MV-4-11 (cell line): ENCODE measurements around the gene TRIM7.
"Not testable (repeated sequence)": the region's sequence is repeated elsewhere in the genome, so short reads cannot be mapped to it uniquely, and the experiment has no call there.

ENCODE experiments used
- DNase-seq: peaks from one replicate; lab custom pipeline; 2025; lab: John Stamatoyannopoulos, UW

TRIM7 gene

DNA sequence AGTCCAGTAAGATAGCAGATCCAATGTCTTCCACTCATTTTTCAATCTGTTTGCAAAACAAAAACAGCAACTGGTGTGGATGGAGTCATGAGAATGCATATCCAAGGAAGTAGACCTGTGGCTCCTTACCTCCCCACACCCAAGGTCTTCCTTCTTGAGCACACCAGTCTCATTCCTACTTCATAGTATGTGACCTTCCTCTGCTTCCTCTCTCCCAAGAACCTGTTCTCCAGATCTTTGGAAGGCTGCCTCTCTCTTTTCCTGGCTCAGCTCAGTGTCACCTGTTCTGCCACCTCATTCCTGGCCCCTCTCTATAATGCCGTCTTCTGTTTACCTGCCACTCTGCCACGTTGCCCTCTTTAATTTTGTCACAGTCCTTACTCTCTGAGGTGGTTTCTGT, 7.9 kb upstream of the TRIM7 start:
- no peak for DNase-seq

DNA sequence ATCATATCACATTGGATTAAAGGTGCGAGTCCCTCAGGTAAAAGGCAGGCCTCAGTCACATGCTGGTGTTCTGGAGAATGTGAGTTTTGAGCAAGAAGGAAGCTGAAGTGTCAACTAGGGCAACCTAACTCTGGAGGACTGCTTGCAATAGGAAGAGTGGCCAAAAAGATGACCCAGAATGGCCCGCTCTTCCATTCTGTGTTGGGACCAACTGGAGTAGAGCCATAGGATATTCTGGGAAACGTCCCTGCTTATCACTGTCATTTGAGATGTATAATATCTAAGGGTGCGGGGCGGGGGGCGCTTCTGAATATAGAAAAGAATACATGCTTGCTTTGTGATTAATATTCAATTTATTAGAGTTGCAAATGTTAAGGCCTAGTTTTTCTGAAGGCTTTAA, 7.1 kb upstream of the TRIM7 start:
- DNase-seq = no peak

DNA sequence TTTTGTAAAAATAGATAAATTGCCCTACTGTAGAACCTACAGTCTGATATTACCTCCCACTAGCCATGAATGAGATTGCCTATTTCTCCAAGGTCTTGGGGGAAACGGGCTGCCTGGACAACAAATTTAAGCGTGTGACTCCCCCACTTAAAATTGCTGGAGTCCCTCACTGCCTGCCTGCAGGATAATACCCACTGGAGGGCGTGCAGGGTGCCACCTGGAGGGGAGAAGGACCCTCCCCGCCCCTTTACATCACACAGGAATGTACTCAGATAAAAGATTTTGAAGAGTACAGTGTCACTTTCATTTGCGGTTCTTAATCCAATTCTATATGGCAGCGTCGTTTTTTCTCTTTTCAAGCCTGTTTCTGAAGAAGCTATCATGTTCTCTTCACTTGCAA, 6.2 kb upstream of the TRIM7 start:
- no peak for DNase-seq

DNA sequence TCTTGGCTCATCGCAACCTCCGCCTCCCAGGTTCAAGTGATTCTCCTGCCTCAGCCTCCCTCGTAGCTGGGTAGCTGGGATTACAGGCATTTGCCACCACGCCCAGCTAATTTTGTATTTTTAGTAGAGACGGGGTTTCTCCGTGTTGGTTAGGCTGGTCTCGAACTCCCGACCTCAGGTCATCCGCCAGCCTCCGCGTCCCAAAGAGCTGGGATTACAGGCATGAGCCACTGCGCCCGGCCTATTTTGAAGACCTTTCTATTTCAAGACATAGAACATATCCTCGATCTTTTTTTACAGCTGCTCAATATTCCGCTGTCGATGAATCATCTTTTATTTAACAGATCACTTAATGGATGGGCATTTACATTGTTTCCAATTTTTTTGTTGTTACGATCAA, 5.7 kb upstream of the TRIM7 start:
- not testable (repeated sequence) for DNase-seq

DNA sequence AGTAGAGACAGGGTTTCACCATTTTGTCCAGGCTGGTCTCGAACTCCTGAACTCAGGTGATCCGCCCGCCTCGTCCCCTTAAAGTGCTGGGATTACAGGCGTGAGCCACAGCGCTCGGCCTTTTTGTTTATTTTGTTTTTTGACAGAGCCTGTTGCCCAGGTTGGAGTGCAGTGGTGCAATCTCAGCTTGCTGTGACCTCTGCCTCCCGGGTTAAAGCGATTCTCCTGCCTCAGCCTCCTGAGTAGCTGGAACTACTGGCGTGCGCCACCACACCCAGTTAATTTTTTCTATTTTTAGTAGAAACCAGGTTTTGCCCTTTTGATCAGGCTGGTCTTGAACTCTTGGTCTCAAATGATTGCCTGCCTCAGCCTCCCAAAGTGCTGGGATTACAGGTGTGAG, 5.2 kb upstream of the TRIM7 start:
- DNase-seq = not testable (repeated sequence)

DNA sequence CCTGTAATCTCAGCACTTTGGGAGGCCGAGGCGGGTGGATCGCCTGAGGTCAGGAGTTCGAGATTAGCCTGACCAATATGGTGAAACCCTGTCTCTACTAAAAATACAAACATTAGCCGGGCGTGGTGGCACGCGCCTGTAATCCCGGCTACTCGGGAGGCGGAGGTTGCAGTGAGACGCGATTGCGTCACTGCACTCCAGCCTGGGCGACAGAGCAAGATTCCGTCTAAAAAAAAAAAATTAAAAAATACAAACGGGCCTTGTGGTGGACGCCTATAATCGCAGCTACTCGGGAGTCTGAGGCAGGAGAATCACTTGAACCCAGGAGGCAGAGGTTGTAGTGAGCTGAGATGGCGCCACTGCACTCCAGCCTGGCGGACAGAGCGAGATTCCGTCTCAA, 4.0 kb upstream of the TRIM7 start:
- not testable (repeated sequence) for DNase-seq

DNA sequence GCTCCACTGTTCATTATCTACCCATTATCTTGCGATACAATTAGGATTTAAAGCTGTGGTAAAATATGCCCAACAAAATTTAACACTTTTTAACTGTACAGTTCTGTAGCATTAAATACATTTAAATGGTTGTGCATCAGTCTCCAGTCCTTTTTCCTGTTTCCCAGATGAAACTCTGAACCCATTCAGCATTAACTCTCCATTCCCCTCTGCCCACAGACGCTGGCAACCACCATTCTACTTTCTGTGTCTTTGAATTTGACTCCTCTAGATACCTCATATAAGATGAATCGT, 2.9 kb upstream of the TRIM7 start:
- no peak for DNase-seq

DNA sequence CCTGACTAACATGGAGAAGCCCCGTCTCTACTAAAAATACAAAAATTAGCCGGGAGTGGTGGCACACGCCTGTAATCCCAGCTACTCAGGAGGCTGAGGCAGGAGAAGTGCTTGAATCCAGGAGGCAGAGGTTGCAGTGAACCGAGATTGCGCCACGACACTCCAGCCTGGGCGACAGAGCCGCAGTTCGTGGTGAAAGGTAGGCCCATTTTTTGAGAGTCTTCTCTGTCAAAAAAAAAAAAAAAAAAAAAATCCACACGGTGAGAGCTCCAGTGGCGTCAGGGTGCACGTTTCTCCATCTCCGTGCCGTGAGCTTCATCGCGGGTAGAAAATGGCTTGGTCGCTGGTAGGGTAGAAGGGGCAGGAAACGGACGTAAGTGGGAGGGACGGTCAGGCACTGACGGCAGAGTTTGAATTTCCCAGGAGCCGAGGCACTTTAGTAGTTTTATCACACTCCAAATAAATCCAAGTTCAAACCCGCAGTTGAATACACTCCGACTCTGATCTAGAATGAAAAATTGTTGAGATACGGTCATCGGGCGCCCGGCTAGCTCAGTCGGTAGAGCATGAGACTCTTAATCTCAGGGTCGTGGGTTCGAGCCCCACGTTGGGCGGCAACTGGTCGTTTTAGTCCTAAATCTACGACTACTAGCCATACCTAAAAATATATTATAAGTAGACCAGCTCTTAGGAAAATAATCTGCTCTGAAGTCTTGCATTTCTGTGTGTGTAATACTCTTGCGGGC, 2.4 kb upstream of the TRIM7 start:
- no peak for DNase-seq

DNA sequence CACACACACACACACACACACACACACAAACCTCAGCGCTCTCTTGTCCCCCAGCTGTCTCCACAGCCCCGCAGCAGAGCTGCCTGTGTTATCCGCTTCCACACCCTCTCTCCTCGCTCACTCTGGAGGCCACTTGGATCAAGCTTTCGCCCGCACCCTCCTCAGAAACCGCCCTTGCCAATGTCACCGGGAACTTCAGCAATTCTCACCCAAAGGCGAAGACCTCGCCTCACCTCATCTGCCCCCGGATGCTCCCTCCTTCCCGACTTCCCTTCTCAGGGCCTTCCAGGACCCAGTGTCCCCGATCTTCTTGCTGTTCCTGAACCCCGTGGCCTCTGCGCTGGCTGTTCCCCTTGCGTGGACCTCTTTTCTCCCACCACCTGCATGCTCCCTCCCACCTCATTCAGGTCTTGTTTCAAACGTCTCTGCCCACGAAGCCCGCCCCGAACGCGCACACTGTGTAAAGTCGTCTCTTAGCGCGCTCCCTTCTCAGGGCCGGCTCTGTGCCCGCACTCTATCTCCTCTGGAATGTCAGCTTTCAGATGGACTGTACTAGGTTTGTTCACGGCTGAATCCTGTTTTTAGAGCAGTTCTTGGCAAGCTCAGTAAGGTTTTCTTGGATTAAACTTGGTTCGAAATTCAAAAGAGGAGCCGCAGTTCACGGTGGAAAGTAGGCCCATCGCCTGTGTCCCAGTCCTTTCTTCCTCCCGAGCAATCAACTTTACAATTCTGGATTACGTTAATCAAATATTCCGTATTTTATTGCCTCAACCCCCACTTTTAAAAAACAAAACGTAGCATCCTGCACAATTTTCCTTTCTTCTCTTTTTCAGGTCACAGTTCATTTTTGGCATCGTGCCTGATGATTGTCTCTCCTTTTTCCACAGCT, 1.0 kb upstream of the TRIM7 start:
- no peak for DNase-seq

DNA sequence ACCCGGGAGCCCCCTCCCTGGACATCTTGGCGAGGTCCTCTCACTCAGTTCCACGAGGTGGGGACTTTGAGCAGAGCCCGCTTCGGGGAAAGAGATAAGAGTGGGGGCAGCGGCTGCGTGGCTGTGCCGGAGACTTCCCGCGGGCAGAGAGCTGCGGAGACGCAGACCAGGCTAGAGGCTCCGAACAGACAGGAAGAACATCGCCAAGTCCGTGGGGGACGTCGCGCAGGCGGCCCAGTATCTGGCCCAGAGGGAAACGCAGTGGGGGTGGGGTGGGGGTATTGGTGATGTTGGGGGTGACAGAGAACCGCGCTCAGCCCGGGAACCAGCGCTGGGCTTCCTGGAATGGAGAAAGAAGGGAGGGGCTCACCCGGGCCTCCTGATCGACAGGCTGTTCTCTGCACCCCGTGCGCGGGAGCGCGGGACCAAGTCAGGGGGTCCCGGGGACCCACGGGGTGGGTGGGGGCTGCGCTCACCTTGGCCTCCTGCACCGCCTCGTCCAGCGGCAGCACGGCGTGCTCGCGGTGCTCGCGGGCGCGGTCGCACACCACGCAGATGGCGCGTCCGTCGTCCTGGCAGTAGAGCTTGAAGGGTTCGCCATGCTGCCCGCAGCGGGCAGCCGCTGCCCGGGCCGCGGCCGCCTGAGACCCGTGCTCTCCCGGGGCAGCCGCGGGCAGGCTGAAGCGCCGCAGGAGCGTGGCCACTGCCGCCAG, 727 bp downstream of the TRIM7 start:
- no peak for DNase-seq

DNA sequence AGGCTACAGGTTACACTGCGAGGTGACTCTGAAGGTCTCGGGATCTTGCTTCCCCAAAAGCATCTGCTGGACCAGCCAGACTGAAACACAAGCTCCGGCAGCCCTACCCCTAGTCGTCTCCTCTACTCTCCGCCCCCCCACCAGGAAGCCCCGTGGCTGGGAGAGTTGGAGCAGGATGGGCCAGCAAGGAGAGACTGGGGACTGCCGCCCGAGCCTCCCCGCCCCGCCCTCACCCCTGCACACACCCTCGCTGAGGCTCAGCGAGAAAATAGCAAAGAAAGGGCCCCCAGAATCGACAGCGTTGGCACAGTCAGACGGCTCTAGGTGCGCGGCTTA, 1.3 kb downstream of the TRIM7 start:
- no peak for DNase-seq

DNA sequence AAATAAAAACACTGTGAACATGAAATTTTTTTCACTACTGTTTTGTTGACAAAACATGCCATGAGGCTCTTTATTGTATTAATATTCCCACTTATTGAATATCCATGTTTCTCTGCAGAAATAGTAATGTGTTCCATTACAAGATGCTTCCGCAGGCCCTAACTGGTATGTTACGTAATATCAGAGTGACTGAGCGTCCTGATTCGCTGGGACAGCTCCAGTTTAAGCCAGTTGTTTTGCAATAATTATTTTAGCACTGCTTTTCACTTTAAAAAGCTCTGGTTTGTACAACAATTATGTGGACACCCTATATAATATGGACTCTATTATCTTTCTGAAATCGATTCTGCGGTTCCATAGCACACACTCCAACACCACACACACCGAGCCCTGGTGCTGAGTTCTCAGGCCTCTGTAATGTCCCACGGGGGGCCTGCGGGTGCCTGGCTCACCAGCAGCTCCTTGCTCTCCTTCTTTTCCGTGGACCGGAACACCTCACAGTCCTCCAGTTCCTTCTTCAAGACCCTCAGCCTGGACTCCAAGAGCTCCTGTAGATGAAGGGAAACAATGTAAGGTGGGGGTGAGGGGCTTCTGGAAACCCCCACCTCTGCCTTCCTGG, 1.8 kb downstream of the TRIM7 start:
- DNase-seq = no peak

DNA sequence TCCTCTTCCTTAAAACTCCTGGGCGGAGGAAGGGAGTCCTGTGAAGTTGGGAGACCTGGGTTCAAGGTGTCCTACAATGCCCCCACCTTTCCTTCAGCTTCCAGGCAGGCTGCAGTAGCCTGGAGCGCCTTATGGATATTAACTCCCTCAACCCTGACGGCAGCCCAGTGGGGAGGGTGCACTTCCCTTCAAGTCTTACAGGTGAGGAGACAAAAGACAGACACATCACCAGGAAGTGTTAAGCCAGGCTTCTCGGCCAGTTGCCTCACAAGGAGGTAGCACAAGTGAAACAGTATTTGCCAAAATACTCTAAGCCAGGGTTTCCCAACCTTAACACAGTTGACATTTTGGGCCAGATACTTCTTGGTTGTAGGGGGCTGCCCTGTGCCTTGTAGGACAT, 4.2 kb downstream of the TRIM7 start:
- no peak for DNase-seq

DNA sequence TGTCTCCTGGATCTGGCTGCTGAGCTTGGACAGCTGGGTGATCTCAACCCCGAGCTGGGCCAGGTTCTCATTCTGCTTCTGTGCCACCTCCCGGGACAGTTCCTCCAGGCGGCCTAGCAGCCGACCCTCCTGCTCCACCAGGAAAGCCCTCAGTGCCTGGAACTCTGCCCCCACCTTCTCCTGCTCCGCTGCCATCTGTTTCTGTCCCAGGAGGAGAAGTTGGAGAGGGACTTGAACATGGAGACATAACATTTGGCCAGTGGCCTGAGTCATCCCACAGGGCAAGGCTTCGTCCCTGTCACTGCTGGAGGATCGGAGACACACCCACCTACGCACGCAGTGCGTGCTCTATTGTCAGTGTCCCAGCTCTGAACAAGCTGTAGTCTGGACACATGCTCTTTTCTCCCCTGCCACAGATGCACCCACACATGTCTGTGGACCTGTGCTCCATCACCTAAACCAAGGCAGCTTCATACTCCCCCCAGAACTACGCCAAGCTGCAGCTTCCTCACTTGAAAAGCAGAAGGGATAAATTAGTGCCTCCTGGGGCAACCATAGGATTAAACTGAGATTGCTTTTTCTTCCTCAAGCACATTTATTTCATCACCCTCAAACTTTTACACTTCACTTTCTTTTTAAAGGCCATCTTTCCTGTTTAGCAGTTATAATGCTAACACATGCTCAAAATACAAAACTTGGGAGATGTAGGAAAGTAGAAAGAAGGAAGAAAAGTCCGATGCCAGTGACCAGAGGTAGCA, 4.9 kb downstream of the TRIM7 start:
- DNase-seq = no peak

DNA sequence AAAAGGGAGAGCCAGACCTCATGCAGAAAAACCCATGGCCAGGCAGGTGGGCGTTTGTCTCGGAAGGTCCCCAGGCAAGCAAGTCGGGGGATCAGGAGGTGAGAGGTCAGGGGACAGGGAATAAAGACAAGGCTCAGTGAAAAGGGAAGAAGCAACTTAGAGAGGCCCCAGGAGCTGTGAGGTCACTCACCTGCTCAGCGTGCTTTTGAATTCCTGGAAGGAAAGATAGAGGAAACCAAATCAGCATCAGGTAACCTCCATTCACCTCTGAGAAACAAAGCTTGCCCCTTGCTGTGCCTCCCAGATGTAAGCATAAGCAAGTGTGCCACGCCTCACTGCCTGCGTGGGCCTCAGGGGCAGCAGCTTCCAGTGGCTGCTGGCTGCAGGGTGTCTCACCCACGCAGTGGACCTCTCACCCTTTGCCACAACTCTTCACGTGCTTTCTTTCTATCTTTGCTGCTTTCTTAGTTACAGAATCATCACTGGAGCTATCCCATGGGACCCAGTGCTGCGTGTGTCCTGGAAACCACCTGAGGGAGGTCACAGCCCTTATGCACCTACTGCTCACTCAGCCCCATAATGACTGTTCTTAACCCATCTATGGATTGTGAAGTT, 6.0 kb downstream of the TRIM7 start:
- DNase-seq = no peak

DNA sequence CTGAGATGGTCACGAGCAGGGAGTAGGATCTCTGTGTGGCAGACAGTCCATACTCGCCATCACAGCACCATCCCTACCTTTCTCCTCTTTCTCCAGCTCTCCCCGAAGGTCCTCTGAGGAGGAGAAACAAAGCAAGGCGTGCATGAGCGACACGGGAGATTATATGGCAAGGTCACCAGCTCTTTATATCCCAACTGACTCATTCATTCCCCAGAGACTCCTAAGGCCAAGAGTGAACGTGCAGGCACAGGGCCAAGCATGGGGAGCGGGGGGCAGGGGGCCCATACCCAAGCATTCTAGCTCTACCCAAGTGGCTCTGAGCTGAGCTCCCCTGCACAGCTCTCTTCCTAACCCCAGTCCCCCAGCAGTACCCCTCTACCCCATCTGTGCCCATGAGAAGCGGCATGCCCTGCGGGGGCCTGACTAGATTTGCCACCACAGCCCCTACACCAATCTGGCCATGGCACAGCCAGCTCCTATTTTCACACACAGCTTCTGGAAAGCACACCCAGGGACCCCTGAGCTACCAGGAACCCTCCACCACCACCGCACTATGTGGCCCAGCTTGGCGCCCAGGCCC, 6.8 kb downstream of the TRIM7 start:
- DNase-seq = no peak

DNA sequence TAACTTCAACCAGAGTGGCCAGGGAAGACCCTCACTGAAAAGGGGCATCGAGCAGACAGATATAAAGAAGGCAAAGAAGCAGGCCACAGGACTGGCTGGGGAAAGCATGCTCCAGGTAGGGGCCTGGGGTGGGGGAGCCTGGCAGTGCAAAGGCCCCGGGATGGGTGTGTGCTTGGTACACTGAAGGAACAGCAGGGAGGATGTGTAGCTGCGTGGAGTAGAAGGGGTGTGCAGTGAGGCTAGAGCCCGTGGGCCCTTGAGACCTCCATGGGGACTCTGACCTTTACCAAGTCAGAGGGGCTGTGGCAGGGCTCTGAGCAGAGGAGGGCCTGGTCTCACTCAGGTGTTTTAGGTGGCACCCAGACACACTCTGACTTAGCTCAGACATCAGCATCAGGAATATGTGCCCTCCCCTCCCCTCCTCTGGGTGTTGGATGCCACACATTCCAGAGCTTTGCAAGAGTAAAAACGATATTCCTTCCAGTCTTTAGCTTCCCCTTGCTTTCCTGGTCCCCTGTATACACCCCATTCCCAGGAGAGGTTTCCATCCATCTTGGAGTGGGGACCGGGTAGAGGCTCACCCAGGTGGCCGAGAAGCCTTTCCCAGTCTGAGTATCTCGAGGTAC, 7.6 kb downstream of the TRIM7 start:
- DNase-seq = no peak

DNA sequence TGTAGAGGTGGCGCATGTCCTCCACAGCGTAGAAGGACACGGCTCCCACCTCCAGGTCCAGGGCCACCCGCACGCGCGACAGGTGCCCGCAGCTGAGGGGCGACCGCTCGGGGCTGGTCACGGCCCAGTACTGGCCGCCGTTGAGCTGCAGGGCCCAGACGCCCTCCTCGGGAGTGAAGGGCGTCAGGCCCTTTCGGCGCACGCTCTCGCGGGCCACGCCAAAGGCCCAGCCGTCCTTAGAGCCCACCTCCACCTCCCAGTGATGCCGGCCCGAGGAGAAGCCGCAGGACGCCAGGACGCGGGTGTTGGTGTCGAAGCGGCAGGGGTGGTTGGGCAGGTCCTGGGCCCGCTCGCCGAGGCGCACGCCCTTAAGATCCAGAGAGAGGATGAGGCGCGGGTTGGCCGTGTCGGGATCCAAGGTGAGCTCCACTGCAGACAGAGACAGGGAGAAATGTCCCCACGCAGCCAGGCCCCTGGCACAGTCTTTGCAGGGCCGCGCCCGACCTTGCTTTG, 9.7 kb downstream of the TRIM7 start:
- no peak for DNase-seq

DNA sequence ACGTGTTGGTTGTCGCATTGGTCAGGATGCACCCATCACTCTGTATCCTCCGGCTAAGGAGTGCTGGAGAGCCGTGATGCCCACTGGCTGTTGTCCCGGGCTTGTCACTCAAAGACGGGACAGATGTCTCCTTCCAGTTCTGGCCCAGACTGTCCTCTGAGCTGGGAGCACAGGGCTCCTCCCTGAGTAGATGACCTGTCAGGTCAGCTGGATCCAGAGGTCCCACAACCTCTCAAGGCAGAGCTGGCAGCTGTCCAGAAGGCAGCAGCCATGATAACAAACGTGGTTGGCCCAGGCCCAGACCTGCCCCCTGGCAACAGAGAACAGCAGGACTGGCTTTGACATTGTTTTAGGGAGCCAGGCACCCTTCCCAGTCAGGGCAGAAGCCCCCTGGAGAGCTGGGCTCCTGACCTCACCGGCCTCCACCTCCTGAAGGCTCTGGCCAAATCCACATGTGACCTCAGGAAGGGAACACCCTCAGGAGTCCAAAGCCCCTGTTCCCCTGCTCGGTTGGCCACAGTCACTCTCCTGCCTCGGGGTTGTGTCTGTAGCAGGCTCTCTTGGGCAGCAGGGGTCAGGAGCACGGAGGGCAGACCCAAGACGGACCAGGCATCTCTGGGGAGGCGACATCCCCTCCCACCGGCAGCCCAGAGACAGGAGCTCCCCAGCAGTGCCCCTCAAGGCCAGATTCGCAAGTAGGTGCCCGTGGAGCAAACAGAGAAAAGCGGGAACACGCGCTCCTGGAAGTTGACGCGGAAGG, 10.3 kb downstream of the TRIM7 start:
- DNase-seq = no peak

DNA sequence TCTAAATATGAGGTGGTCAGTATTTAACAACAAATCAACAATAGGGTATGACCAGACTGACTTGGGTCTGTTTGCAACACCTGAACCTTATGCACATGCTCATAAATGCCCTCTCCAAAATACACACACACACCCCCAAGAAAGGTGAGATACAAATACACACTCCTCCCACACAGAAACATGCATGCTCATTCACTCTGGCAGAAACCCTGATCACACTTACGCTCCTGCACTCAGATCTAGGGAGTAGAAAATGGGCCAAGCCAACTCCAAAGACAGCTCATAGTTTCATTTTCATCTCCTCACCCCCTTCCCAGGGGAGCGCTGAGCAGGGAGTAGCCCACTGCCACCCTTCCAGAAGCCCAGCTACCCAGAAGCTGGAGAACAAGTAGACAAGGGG, 11.3 kb downstream of the TRIM7 start:
- no peak for DNase-seq
